Measurements from ENCODE around the gene CAMSAP3. TPM values are rescaled to one million over a fixed set of nuclear protein-coding genes. Genes with fewer than 3 reads are reported as not detected.
A peak's percentile ranks its signal among the peaks of the same experiment; 100 is the strongest.

The CAMSAP3 gene
- total and polyA plus RNA-seq, 8 donors = 10.5 to 22.3 (median 15.8) TPM

DNA sequence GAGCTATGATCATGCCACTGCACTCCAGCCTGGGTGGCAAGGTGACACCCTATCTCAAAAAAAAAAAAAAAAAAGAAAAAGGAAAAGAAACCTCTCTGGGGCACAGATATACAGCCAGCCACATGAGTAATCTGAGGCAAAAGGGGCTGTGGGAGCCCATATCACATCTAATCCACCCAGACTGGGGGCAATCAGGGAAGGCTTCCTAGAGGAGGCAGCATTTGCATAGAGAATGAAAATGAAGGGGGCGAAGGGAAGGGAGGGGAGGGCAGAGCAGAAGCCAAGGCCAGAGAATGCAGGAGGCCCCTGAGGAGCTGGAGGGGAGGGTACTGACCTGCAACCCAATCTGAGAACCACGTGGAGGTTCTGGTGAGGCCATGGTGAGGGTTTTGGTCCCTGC is 54.5 kb downstream of the CAMSAP3 start:
- DNase-seq (no peak), ATAC-seq (no peak)
- intact Hi-C loops (cut with DNase I) = no loop called here
- Histone ChIP-seq H3K9me3 (no peaks in the 10 kb centered on the region), H3K4me3 (no peak overlapping the region), H3K27ac (no peak overlapping the region), H3K4me1 (peaks cover 4 to 63% of the 10 kb centered on the region in 2 donors), H3K36me3 (peaks cover 0 to 29% of the 10 kb centered on the region in 2 donors), H3K27me3 (peaks cover 0 to 6% of the 10 kb centered on the region in 2 donors)
- TF ChIP-seq, protein P1, sequence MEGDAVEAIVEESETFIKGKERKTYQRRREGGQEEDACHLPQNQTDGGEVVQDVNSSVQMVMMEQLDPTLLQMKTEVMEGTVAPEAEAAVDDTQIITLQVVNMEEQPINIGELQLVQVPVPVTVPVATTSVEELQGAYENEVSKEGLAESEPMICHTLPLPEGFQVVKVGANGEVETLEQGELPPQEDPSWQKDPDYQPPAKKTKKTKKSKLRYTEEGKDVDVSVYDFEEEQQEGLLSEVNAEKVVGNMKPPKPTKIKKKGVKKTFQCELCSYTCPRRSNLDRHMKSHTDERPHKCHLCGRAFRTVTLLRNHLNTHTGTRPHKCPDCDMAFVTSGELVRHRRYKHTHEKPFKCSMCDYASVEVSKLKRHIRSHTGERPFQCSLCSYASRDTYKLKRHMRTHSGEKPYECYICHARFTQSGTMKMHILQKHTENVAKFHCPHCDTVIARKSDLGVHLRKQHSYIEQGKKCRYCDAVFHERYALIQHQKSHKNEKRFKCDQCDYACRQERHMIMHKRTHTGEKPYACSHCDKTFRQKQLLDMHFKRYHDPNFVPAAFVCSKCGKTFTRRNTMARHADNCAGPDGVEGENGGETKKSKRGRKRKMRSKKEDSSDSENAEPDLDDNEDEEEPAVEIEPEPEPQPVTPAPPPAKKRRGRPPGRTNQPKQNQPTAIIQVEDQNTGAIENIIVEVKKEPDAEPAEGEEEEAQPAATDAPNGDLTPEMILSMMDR (IDR thresholded peaks at IDR 0.05) = no peak

DNA sequence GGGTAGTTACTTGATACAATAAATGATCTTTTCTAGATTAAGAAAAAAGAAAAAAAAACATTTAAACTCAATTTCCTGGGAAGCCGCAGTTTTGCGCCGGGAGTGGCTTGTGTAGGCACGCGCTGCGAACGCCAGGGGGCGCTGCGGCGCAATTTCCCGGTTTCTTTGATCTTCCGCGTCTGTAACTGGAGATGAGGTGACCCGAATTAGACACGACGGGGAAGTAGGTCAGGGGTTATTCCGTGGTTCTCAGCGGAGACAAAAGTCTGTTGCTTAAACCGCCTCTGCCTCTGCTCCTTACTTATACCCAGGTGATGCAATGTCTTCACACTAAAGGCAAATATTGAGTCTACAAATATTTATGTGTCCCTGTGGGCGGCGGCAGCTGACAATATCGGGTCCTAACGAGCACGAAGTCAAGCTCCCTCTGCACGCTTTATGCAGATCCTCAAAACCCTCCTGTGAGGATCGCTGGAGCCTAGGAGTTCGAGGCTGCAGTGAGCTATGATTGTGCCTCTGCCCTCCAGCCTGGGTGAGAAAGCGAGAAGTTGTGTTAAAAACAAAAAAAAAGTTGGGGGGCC is 56.5 kb downstream of the CAMSAP3 start:
- intact Hi-C loops (cut with DNase I) = no loop called here
- Histone ChIP-seq H3K9me3 (no peaks in the 10 kb centered on the region), H3K27me3 (no peaks in the 10 kb centered on the region), H3K4me3 (peak overlapping the region in 1 of 2 donors; percentile 17), H3K27ac (peak overlapping the region; percentile 51 to 97), H3K4me1 (peaks cover 4 to 62% of the 10 kb centered on the region in 2 donors), H3K36me3 (peaks cover 0 to 13% of the 10 kb centered on the region in 2 donors)
- peak; percentile 88 for ATAC-seq
- peak; percentile 75 to 97 (median 89) for DNase-seq
- TF ChIP-seq, protein P1 (IDR thresholded peaks at IDR 0.05) = peak; percentile 97 to 99

DNA sequence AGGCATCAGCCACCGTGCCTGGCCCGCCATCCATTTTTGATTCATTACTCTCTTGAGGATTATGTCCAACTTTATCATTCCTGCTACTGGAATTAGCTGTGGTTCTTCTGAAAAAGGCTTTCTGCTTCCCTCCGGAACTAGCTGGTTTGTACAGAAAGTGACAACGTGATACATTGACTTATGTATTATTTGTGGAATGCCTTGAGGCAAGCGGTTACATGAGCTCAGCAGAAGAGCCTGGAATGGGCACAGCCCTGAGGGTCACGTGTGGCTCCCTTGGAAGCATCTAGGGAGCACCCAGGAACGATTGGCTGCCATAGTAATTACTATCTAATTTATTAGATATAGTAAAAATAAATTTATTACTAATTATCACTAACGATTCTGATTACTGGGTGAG is 58.7 kb downstream of the CAMSAP3 start:
- H3K4me1 ChIP-seq = peaks cover 4 to 78% of the 10 kb centered on the region in 2 donors
- intact Hi-C loops (cut with DNase I) = no loop called here
- DNase-seq (no peak), ATAC-seq (no peak)
- H3K4me3 ChIP-seq = no peak overlapping the region
- no peaks in the 10 kb centered on the region for H3K36me3 ChIP-seq
- H3K9me3 ChIP-seq = no peaks in the 10 kb centered on the region
- peak overlapping the region in 1 of 2 donors; percentile 97 for H3K27ac ChIP-seq
- H3K27me3 ChIP-seq = no peaks in the 10 kb centered on the region
- TF ChIP-seq, protein P1 (IDR thresholded peaks at IDR 0.05) = no peak

DNA sequence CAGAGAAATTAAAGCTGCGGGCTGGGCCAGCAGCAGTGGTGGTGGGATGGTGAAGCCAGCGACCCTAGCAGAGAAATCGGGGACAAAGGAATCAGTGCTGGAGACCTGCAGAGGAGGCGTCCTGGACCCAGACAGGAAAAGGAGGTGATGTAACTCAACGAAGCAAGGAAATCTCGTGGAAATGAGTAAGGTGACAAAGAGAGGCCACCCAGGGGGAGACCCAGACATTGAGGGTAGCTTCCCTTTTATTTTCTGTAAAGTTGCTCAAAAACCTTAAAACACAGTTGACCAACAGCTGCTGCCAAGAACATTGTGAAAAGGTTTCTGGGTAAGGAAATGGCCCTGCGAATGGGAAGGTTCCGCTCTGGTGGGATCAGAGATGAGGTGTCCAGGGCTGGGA is 59.9 kb downstream of the CAMSAP3 start:
- no peak for ATAC-seq
- intact Hi-C loops (cut with DNase I) = no loop called here
- H3K4me1 ChIP-seq = peaks cover 4 to 78% of the 10 kb centered on the region in 2 donors
- H3K4me3 ChIP-seq = no peak overlapping the region
- TF ChIP-seq, protein P1 (IDR thresholded peaks at IDR 0.05) = no peak
- peak overlapping the region in 1 of 2 donors; percentile 97 for H3K27ac ChIP-seq
- no peaks in the 10 kb centered on the region for H3K9me3 ChIP-seq
- peaks cover 0 to 4% of the 10 kb centered on the region in 2 donors for H3K27me3 ChIP-seq
- no peak for DNase-seq
- H3K36me3 ChIP-seq = no peaks in the 10 kb centered on the region

DNA sequence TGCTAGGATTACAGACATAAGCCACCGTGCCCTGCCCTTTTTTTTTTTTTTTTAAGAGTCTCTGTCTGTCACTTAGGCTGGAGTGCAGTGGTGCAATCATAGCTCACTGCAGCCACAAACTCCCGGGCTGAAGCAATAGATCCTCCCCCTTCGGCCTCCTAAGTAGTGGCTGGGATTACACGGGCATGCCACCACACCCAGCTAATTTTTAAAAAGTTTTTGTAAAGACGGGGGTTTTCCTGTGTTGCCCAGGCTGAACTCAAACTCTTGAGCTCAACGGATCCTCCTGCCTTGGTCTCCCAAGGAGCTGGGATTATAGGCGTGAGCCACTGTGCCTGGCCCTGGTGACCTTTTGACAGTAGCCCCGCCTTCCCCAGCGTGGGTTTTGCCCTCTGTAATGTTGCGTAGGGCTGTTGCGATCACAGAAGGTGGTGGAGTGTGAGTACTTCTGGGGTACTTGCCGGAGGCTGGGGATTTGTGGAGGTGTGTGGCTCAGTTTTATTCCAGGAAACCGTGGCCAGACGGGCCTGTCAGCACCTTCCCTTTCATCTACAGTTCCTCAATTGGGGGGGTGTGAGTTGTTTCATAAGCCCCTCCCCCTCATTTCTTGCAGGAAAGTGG is 61.6 kb downstream of the CAMSAP3 start:
- DNase-seq (peak in 2 of 4 donors; percentile 76 to 83), ATAC-seq (peak; percentile 84)
- Histone ChIP-seq H3K9me3 (no peaks in the 10 kb centered on the region), H3K4me1 (peaks cover 3 to 77% of the 10 kb centered on the region in 2 donors), H3K36me3 (no peaks in the 10 kb centered on the region), H3K27ac (peak overlapping the region; percentile 47 to 97), H3K27me3 (peaks cover 0 to 4% of the 10 kb centered on the region in 2 donors), H3K4me3 (peak overlapping the region in 1 of 2 donors; percentile 9)
- TF ChIP-seq, protein P1 (IDR thresholded peaks at IDR 0.05) = no peak
- intact Hi-C loops (cut with DNase I) = no loop called here

Data from left lung (tissue), 10 donors.